ENCODE results near the gene COLEC11.

Gene COLEC11

DNA sequence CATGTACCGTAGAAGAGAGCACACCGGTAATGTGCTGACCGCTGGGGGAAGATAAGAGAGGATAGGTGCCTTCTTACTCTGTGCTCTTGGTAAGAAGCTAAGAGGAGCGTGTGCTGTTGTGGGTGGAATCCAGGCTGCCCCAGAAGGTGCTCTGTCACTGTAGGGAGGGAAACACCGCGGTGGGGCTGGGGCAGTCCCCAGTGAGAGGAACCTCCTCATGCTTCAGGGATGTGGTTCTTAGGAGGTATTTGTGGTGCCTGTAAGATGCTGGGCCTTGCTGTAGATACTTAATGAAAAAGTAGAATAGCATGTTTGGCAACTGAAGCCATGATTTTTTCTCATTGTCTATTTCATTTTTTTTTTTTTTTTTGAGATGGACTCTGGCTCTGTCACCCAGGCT is 1.1 kb downstream of the COLEC11 start:
- H3K4me3 ChIP-seq (ENCODE audit: low read length) = no peak overlapping the region
- no peak for TF ChIP-seq ZNF274 (IDR thresholded peaks at IDR 0.05; ENCODE audit: low read depth, low read length)

GRCh38 chr2:3596901-3597417 is 2.0 kb downstream of the COLEC11 start:
- TF ChIP-seq ZNF274 (IDR thresholded peaks at IDR 0.05; ENCODE audit: low read depth, low read length) = no peak
- no peak overlapping the region for H3K4me3 ChIP-seq (ENCODE audit: low read length)

DNA sequence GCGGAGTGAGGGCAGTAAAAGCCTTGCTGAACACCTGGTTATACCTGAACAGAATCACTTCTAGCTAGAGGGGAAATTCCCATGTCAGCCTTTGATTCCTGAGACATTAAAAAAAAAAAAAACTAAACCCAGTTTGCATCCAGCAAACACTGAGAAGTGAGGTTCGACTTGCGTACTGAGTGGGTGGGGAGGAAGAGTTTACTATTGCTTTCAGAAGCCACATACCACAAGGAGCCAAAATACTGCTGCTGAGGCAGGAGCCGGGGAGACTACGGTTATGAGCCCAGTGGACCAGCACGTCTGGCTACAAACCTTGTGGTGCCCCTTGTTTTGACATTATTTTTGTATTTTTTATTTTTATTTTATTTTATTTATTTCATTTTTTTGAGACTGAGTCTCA is 2.7 kb downstream of the COLEC11 start:
- no peak for TF ChIP-seq ZNF274 (IDR thresholded peaks at IDR 0.05; ENCODE audit: low read depth, low read length)
- H3K4me3 ChIP-seq (ENCODE audit: low read length) = no peak overlapping the region

DNA sequence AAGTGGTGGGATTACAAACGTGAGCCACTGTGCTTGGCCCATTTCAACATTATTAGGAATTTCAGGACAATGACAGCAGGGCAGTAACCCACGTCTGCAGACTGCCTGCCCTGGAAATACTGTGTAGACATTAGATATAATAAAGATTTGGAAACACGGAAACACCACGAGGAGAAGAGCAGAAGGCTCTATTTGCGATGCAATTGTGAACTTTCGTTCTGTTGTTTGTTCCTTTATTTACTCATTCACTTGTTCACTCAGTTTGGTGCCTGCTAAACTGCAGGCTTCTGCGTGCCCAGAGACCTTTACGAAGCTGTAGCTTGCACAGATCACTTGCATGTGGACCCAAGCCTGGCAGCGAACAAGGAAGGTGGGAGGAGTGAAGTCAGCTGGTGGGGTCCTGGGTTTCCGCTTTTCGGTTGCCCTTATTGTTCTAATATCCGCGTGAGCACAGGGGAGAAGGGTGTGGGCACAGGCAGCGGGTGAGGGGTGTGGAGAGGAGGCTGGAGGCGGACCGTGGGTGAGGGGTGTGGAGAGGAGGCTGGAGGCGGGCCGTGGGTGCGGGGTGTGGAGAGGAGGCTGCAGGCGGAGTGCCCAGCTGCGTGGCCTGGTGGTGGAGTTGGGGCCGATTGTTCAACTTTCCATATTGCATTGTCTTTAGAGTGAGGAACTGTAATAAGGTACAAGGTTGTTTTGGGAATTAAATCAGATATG is 3.4 kb downstream of the COLEC11 start:
- TF ChIP-seq ZNF274 (IDR thresholded peaks at IDR 0.05; ENCODE audit: low read depth, low read length) = no peak
- H3K4me3 ChIP-seq (ENCODE audit: low read length) = no peak overlapping the region

GRCh38 chr2:3598912-3599854 is 4.3 kb downstream of the COLEC11 start:
- no peak for TF ChIP-seq ZNF274 (IDR thresholded peaks at IDR 0.05; ENCODE audit: low read depth, low read length)
- no peak overlapping the region for H3K4me3 ChIP-seq (ENCODE audit: low read length)

GRCh38 chr2:3600256-3600855 is 5.4 kb downstream of the COLEC11 start:
- no peak overlapping the region for H3K4me3 ChIP-seq (ENCODE audit: low read length)
- no peak for TF ChIP-seq ZNF274 (IDR thresholded peaks at IDR 0.05; ENCODE audit: low read depth, low read length)

GRCh38 chr2:3601561-3602271 is 6.8 kb downstream of the COLEC11 start:
- H3K4me3 ChIP-seq (ENCODE audit: low read length) = no peak overlapping the region
- no peak for TF ChIP-seq ZNF274 (IDR thresholded peaks at IDR 0.05; ENCODE audit: low read depth, low read length)

GRCh38 chr2:3602553-3603339 is 7.8 kb downstream of the COLEC11 start:
- H3K4me3 ChIP-seq (ENCODE audit: low read length) = no peak overlapping the region
- TF ChIP-seq ZNF274 (IDR thresholded peaks at IDR 0.05; ENCODE audit: low read depth, low read length) = no peak

GRCh38 chr2:3603536-3604206 is 8.8 kb downstream of the COLEC11 start:
- TF ChIP-seq ZNF274 (IDR thresholded peaks at IDR 0.05; ENCODE audit: low read depth, low read length) = no peak
- no peak overlapping the region for H3K4me3 ChIP-seq (ENCODE audit: low read length)

DNA sequence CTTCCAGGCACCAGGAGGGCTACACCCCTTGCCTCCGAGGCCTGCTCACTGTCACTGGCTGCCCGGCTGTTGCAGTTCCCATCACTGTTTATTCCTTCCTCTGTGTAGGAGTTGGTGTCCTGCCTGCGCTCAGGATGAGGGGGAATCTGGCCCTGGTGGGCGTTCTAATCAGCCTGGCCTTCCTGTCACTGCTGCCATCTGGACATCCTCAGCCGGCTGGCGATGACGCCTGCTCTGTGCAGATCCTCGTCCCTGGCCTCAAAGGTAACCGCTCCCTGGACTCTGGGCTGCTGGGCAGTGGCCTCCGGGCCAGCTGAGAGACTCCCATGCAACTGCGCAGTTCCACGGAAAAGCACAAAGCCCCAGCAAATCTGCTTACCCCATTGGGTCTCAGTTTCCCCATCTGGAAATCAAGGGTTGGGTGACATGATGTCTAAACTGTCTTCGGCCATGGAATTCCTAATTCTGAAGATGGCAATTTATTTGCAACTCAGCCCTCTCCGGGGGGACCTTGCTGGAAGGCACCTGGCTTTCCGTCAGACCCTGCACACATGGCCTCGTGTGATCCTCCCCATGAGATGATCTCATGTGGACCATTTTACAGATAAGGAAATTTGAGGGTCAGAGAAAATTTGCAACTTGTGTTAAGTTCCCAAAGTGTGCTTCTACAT is 9.4 kb downstream of the COLEC11 start:
- TF ChIP-seq ZNF274 (IDR thresholded peaks at IDR 0.05; ENCODE audit: low read depth, low read length) = no peak
- no peak overlapping the region for H3K4me3 ChIP-seq (ENCODE audit: low read length)

DNA sequence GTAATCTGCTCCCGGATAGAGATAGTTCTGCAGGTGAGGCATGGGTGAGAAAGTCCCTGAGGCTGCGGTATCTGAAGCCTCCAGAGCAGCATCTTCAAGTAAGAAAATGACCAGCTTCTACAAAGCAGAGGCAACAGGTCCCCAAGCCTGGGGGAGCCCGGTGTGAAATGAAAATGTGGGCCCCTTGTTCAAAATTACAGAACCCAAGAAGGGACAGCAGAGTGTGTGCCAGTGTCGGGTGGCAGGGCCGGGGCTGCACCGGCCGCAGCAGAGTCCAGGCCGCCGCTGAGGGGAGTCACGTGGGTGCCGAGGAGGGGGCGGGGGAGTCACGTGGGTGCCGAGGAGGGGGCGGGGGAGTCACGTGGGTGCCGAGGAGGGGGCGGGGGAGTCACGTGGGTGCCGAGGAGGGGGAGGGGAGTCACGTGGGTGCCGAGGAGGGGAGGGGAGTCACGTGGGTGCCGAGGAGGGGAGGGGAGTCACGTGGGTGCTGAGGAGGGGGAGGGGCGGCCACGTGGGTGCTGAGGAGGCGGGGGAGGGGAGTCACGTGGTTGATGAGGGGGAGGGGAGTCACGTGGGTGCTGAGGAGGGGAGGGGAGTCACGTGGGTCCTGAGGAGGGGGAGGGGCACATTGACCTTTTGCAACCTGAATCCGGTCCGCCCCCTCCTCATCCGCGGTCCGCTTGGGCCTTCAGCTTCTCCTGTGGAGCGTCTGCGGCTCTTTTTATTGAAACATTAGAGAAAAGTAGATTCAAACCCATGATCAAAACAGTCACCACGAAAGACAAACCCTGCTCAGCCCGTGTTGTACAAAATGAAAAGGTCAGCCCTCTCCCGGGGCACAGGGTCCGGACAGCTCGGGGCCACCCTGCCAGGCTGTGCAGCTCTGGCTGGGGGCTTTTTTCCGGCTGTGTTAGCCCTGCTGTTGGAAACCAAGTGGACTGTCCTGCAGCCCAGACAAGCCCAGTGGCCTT is 10.4 kb downstream of the COLEC11 start:
- H3K4me3 ChIP-seq (ENCODE audit: low read length) = no peak overlapping the region; the same call in 1 of the 2 replicates

More for the DNA sequence above, 10.4 kb downstream of the COLEC11 start:
- TF ChIP-seq ZNF274 (IDR thresholded peaks at IDR 0.05; ENCODE audit: low read depth, low read length) = no peak
